Nephron (organoid): ENCODE data around the gene LIN37.

Source experiments
- H3K27ac Mint-ChIP-seq, 3 experiments: 2 replicates each; pipeline ENCODE4 v1.8.0; 2020; ENCODE audit warnings: mixed read lengths in 3 of 3, mild to moderate bottlenecking in 2 of 3, moderate library complexity in 1 of 3
- H3K27me3 Mint-ChIP-seq: 2 replicates; pipeline ENCODE4 v1.8.0; 2021; ENCODE audit warnings: low read depth, mild to moderate bottlenecking, moderate library complexity, mixed read lengths
- H3K36me3 Mint-ChIP-seq: 2 replicates; pipeline ENCODE4 v1.8.0; 2020; ENCODE audit warnings: low read depth, mixed read lengths
- H3K4me1 Mint-ChIP-seq: 2 replicates; pipeline ENCODE4 v1.8.0; 2020; ENCODE audit warnings: mixed read lengths
- H3K4me3 Mint-ChIP-seq, 3 experiments: 2 replicates each; pipeline ENCODE4 v1.8.0; 2020; ENCODE audit warnings: mild to moderate bottlenecking in 3 of 3, mixed read lengths in 3 of 3, moderate library complexity in 2 of 3
- H3K9me3 Mint-ChIP-seq: 2 replicates; pipeline ENCODE4 v1.8.0; 2020; ENCODE audit warnings: mixed read lengths
- TF ChIP-seq, protein P1 (sequence below), 3 experiments: fragments of 200-600 bp; sonication (generic); IDR thresholded peaks; one replicate each; pipeline ENCODE4 v1.5.0; 2021; ENCODE audit warnings: antibody characterized with exemption in 3 of 3; ENCODE audit not compliant: unreplicated experiment in 3 of 3

The LIN37 gene

GRCh38 chr19:35782589-35782988 is 34.2 kb downstream of the LIN37 start:
- H3K9me3 Mint-ChIP-seq = no peaks in the 10 kb centered on the region
- H3K27me3 Mint-ChIP-seq = peaks cover 6% of the 10 kb centered on the region
- no peak overlapping the region for H3K27ac Mint-ChIP-seq
- peaks cover 4% of the 10 kb centered on the region for H3K4me1 Mint-ChIP-seq
- TF ChIP-seq, protein P1, sequence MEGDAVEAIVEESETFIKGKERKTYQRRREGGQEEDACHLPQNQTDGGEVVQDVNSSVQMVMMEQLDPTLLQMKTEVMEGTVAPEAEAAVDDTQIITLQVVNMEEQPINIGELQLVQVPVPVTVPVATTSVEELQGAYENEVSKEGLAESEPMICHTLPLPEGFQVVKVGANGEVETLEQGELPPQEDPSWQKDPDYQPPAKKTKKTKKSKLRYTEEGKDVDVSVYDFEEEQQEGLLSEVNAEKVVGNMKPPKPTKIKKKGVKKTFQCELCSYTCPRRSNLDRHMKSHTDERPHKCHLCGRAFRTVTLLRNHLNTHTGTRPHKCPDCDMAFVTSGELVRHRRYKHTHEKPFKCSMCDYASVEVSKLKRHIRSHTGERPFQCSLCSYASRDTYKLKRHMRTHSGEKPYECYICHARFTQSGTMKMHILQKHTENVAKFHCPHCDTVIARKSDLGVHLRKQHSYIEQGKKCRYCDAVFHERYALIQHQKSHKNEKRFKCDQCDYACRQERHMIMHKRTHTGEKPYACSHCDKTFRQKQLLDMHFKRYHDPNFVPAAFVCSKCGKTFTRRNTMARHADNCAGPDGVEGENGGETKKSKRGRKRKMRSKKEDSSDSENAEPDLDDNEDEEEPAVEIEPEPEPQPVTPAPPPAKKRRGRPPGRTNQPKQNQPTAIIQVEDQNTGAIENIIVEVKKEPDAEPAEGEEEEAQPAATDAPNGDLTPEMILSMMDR (IDR thresholded peaks at IDR 0.05; ENCODE audit: unreplicated experiment in 3 of 3) = no peak
- H3K4me3 Mint-ChIP-seq = no peak overlapping the region
- H3K36me3 Mint-ChIP-seq = peaks cover 31% of the 10 kb centered on the region

DNA sequence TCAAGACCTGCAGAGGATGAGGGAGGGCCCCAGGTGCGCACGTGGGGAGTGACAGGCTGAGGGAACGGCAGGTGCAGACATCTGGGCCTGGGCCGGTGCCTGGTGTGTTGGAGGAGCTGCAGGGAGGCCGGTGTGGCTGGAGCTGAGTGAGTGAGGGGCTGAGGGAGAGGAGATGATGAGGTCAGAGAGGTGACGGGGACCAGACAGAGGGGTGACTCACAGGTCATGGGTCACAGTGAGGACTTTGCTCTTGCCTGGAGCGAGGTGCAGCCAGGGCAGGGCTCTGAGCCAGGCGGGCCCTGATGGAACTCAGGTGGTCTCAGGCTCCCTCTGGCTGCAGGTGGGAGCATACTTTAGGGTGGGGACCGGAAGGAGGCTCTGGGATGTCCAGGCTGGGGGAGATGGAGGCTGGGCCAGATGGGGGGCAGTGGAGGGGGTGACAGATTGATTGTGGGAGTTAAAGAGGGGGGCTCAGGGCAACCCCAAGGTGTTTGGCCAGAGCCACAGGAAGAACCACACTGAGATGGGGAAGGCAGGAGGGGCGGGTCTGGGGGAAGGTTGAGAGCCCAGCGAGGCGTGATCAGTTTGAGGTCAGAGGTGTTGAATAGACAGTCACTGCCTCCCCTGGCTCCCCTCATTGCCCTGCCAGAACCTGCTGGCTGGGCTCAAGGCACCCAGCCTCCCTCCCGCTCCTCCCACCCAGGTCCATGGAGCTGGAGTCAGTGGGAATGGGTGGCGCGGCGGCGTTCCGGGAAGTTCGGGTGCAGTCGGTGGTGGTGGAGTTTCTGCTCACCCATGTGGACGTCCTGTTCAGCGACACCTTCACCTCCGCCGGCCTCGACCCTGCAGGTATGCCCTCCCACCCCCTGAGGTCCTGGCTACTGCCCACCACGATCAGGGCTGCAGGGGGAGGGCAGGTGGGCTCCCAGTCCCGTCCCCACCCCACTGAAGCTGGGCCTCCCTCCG is 35.4 kb downstream of the LIN37 start:
- Mint-ChIP-seq H3K27ac (peak overlapping the region in 1 of 3 experiments; percentile 43), H3K4me1 (no peaks in the 10 kb centered on the region), H3K36me3 (peaks cover 31% of the 10 kb centered on the region), H3K9me3 (no peaks in the 10 kb centered on the region), H3K4me3 (no peak overlapping the region), H3K27me3 (peaks cover 6% of the 10 kb centered on the region)
- TF ChIP-seq, protein P1 (IDR thresholded peaks at IDR 0.05; ENCODE audit: unreplicated experiment in 3 of 3) = peak in 1 of 3 experiments; percentile 7

GRCh38 chr19:35784503-35785338 is 36.3 kb downstream of the LIN37 start:
- no peak overlapping the region for H3K27ac Mint-ChIP-seq
- peaks cover 24% of the 10 kb centered on the region for H3K36me3 Mint-ChIP-seq
- TF ChIP-seq, protein P1 (IDR thresholded peaks at IDR 0.05; ENCODE audit: unreplicated experiment in 3 of 3) = no peak
- H3K27me3 Mint-ChIP-seq = peaks cover 6% of the 10 kb centered on the region
- no peaks in the 10 kb centered on the region for H3K9me3 Mint-ChIP-seq
- H3K4me1 Mint-ChIP-seq = no peaks in the 10 kb centered on the region
- no peak overlapping the region for H3K4me3 Mint-ChIP-seq

DNA sequence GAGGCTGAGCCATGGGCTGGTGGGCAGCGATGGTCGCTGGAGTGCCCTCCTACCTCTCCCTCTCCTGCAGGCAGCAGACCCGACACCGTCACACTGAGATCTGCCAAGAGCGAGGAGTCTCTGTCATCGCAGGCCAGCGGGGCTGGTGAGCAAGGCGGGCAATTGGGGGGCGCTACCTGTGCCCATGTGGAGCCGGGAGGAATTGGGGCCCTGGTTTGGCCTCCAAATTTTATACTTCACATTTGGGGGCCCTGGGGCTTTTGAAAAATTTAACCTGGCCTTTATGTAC is 36.9 kb downstream of the LIN37 start:
- no peak overlapping the region for H3K4me3 Mint-ChIP-seq
- H3K27ac Mint-ChIP-seq = no peak overlapping the region
- H3K36me3 Mint-ChIP-seq = peaks cover 22% of the 10 kb centered on the region
- TF ChIP-seq, protein P1 (IDR thresholded peaks at IDR 0.05; ENCODE audit: unreplicated experiment in 3 of 3) = no peak
- H3K4me1 Mint-ChIP-seq = no peaks in the 10 kb centered on the region
- H3K27me3 Mint-ChIP-seq = peaks cover 6% of the 10 kb centered on the region
- no peaks in the 10 kb centered on the region for H3K9me3 Mint-ChIP-seq

DNA sequence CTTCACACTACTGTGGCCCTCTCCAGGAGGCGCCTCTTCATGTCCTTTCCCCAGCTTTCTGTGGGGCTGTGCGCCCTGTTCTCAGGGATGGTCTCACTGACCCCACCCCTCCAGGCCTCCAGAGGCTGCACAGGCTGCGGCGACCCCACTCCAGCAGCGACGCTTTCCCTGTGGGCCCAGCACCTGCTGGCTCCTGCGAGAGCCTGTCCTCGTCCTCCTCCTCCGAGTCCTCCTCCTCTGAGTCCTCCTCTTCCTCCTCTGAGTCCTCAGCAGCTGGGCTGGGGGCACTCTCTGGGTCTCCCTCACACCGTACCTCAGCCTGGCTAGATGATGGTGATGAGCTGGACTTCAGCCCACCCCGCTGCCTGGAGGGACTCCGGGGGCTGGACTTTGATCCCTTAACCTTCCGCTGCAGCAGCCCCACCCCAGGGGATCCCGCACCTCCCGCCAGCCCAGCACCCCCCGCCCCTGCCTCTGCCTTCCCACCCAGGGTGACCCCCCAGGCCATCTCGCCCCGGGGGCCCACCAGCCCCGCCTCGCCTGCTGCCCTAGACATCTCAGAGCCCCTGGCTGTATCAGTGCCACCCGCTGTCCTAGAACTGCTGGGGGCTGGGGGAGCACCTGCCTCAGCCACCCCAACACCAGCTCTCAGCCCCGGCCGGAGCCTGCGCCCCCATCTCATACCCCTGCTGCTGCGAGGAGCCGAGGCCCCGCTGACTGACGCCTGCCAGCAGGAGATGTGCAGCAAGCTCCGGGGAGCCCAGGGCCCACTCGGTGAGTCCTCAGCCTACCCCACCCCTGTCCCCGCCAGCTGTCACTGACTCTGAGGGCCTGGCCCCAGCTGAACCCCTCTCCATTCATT is 38.2 kb downstream of the LIN37 start:
- Mint-ChIP-seq H3K27ac (peak overlapping the region in 1 of 3 experiments; percentile 52), H3K36me3 (peaks cover 18% of the 10 kb centered on the region), H3K4me1 (no peaks in the 10 kb centered on the region), H3K27me3 (peaks cover 6% of the 10 kb centered on the region), H3K4me3 (no peak overlapping the region), H3K9me3 (no peaks in the 10 kb centered on the region)
- TF ChIP-seq, protein P1 (IDR thresholded peaks at IDR 0.05; ENCODE audit: unreplicated experiment in 3 of 3) = no peak
